A172 (cell line): ENCODE data around the gene MRE11. TPM values are rescaled to one million over a fixed set of nuclear protein-coding genes. Genes with fewer than 3 reads are reported as not detected.
"Not testable (repeated sequence)": the region's sequence is repeated elsewhere in the genome, so short reads cannot be mapped to it uniquely, and the experiment has no call there.

ENCODE experiments used
- DNase-seq: peaks from one replicate; pipeline ENCODE4 v3.0.0-alpha.2; 2015; ENCODE audit warnings: low spot score
- total RNA-seq: library from RNA; depleted of rRNA; stranded (reverse); fragments of >200 nt; shearing (Covaris generic); gene quantifications from 2 replicates; pipeline ENCODE4 v1.2.3, GENCODE V29; 2014

Gene MRE11
- total RNA-seq, 1 experiment from 2014 or later, result 27.0 TPM

GRCh38 chr11:94506513-94506912 lies 12.9 kb upstream of the MRE11 start:
- DNase-seq, result not testable (repeated sequence)

GRCh38 chr11:94504689-94505293 lies 11.1 kb upstream of the MRE11 start:
- no peak for DNase-seq

GRCh38 chr11:94501522-94501921 lies 7.9 kb upstream of the MRE11 start:
- DNase-seq, result no peak

GRCh38 chr11:94500181-94500580 lies 6.5 kb upstream of the MRE11 start:
- no peak for DNase-seq

GRCh38 chr11:94494126-94494680 lies 559 bp upstream of the MRE11 start:
- no peak for DNase-seq

- no peak for DNase-seq
Observed at GRCh38 chr11:94486068-94486467, 7.6 kb downstream of the MRE11 start.

- DNase-seq, result no peak
Observed at GRCh38 chr11:94481342-94481741, 12.3 kb downstream of the MRE11 start.

- DNase-seq, result no peak
Observed at GRCh38 chr11:94477624-94478023, 16.0 kb downstream of the MRE11 start.

GRCh38 chr11:94472916-94473799 lies 20.5 kb downstream of the MRE11 start:
- DNase-seq, result no peak

GRCh38 chr11:94469416-94469815 lies 24.2 kb downstream of the MRE11 start:
- no peak for DNase-seq

GRCh38 chr11:94459576-94459975 lies 34.1 kb downstream of the MRE11 start:
- DNase-seq, result no peak

GRCh38 chr11:94457118-94458029 lies 36.3 kb downstream of the MRE11 start:
- DNase-seq, result no peak

- DNase-seq, result no peak
Observed at GRCh38 chr11:94455861-94456260, 37.8 kb downstream of the MRE11 start.

GRCh38 chr11:94454301-94454700 lies 39.3 kb downstream of the MRE11 start:
- DNase-seq, result no peak

GRCh38 chr11:94452988-94453387 lies 40.7 kb downstream of the MRE11 start:
- no peak for DNase-seq

GRCh38 chr11:94450048-94450447 lies 43.6 kb downstream of the MRE11 start:
- DNase-seq, result no peak

- peak; percentile 7 for DNase-seq
Observed at GRCh38 chr11:94449437-94449836, 44.2 kb downstream of the MRE11 start.

- DNase-seq, result no peak
Observed at GRCh38 chr11:94449029-94449428, 44.6 kb downstream of the MRE11 start.

GRCh38 chr11:94447149-94447548 lies 46.5 kb downstream of the MRE11 start:
- DNase-seq, result no peak

GRCh38 chr11:94445641-94446040 lies 48.0 kb downstream of the MRE11 start:
- DNase-seq, result no peak

GRCh38 chr11:94433049-94433448 lies 60.6 kb downstream of the MRE11 start:
- no peak for DNase-seq

- no peak for DNase-seq
Observed at GRCh38 chr11:94424662-94425061, 69.0 kb downstream of the MRE11 start.
